Kidney (tissue), 14 donors: ENCODE results near the gene MTMR10. TPM values are rescaled to one million over a fixed set of nuclear protein-coding genes. Genes with fewer than 3 reads are reported as not detected.
A peak's percentile ranks its signal among the peaks of the same experiment; 100 is the strongest.

Experiments used
- DNase-seq, 5 donors: peaks; one replicate each; pipeline ENCODE4 v3.0.0-alpha.2; 2013 to 2020
- FAIRE-seq: peaks from 2 replicates; lab custom pipeline; 2012; peaks lifted over from hg19 to GRCh38; lab: Jason Lieb, UNC
- H3K27ac ChIP-seq, 2 donors: one replicate each; pipeline ENCODE4 v1.7.0; 2013; ENCODE audit warnings: low read depth in 2 of 2, low read length in 2 of 2, inconsistent platforms in 1 of 2
- H3K27me3 ChIP-seq: one replicate; pipeline ENCODE4 v1.7.1; 2013; ENCODE audit warnings: low read length, inconsistent platforms; ENCODE audit not compliant: control insufficient read depth, insufficient read depth
- H3K36me3 ChIP-seq, 3 donors: one replicate each; pipeline versions ENCODE4 v1.7.0 to v1.7.1; 2013; ENCODE audit warnings: low read length in 3 of 3, control low read depth in 1 of 3, inconsistent platforms in 1 of 3; ENCODE audit not compliant: insufficient read depth in 3 of 3, control insufficient read depth in 2 of 3
- H3K4me1 ChIP-seq, 3 donors: one replicate each; pipeline versions ENCODE4 v1.7.0 to v1.7.1; 2013; ENCODE audit warnings: low read length in 3 of 3, inconsistent platforms in 1 of 3, low read depth in 1 of 3; ENCODE audit not compliant: control insufficient read depth in 2 of 3, insufficient read depth in 2 of 3
- H3K4me3 ChIP-seq, 3 donors: one replicate each; pipeline versions ENCODE4 v1.7.0 to v1.8.1; 2013; ENCODE audit warnings: low read length in 3 of 3, control low read depth in 1 of 3, inconsistent platforms in 1 of 3
- H3K9ac ChIP-seq, 3 donors: one replicate each; pipeline versions ENCODE4 v1.7.0 to v1.7.1; 2013; ENCODE audit warnings: low read length in 3 of 3, control low read depth in 1 of 3, inconsistent platforms in 1 of 3
- H3K9me3 ChIP-seq, 3 donors: one replicate each; pipeline versions ENCODE4 v1.7.0 to v1.7.1; 2013; ENCODE audit warnings: low read length in 3 of 3, control low read depth in 1 of 3, inconsistent platforms in 1 of 3; ENCODE audit not compliant: control insufficient read depth in 2 of 3, insufficient read depth in 1 of 3
- CTCF ChIP-seq: IDR thresholded peaks from 3 replicates; pipeline ENCODE4 v1.5.1; 2012; ENCODE audit warnings: mild to moderate bottlenecking, moderate library complexity, borderline replicate concordance; ENCODE audit not compliant: insufficient read depth; ENCODE audit errors: extremely low read depth
- intact Hi-C: fragments of 100-400 bp; cut with DNase I; formaldehyde crosslinking; loops from one replicate; pipeline ENCODE4 v1.11.1; 2022
- polyA plus RNA-seq: library from polyadenylated mRNA; stranded (reverse); fragments of 350-450 nt; fragmentation: Illumina TruSeq; extraction: RNeasy Lipid Tissue Mini Kit (QIAGEN cat#74804); gene quantifications from one replicate; pipeline ENCODE4 v1.2.3, GENCODE V29; 2014; ENCODE audit warnings: low read depth, low replicate concordance; ENCODE audit not compliant: insufficient read depth
- total RNA-seq: library from RNA; stranded (reverse); fragmentation: NEBNext Ultra II Directional; extraction: Animal tissue kit (Norgen Biotek cat#: 25700); gene quantifications from one replicate; pipeline ENCODE4 v1.2.1, GENCODE V29; 2021
- donor health status: control.
- donor health status: control.
- donor health status: control.
- donor health status: control.
- donor health status: control.
- donor health status: DM: yes; HTN: yes; CAD: no.
- donor health status: Normal renal cell carcinoma (clear cell type).

MTMR10 gene
- total and polyA plus RNA-seq, 2 donors from 2014 or later: 26.2 to 70.4 TPM

DNA sequence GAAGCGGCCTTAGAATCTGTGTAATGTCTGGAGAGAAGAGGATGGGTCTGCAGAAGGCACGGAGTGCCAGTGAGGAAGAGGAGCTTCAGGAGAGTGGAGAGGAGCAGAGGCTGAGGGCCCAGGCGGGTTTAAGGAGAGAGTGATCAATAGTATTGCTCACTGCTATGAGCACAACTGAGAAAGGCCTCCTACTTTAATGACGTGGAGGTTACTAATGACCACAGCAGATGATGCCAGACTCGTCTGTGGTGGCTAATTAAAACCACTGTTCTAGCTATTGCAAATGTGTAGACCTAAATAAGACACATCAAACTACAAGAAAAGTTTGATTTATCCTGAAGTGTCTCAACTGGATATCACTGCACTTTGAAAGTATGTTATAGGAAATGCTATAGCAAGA, 33.2 kb downstream of the MTMR10 start:
- DNase-seq: no peak
- no peak for TF ChIP-seq CTCF
- Histone ChIP-seq H3K4me1 (peaks cover 0 to 6% (median 4%) of the 10 kb centered on the region in 3 donors), H3K27me3 (no peaks in the 10 kb centered on the region), H3K27ac (no peak overlapping the region), H3K36me3 (peaks cover 18 to 61% (median 30%) of the 10 kb centered on the region in 3 donors), H3K9ac (no peak overlapping the region), H3K4me3 (no peak overlapping the region), H3K9me3 (no peaks in the 10 kb centered on the region)
- intact Hi-C loops: no loop called here
- FAIRE-seq: no peak

DNA sequence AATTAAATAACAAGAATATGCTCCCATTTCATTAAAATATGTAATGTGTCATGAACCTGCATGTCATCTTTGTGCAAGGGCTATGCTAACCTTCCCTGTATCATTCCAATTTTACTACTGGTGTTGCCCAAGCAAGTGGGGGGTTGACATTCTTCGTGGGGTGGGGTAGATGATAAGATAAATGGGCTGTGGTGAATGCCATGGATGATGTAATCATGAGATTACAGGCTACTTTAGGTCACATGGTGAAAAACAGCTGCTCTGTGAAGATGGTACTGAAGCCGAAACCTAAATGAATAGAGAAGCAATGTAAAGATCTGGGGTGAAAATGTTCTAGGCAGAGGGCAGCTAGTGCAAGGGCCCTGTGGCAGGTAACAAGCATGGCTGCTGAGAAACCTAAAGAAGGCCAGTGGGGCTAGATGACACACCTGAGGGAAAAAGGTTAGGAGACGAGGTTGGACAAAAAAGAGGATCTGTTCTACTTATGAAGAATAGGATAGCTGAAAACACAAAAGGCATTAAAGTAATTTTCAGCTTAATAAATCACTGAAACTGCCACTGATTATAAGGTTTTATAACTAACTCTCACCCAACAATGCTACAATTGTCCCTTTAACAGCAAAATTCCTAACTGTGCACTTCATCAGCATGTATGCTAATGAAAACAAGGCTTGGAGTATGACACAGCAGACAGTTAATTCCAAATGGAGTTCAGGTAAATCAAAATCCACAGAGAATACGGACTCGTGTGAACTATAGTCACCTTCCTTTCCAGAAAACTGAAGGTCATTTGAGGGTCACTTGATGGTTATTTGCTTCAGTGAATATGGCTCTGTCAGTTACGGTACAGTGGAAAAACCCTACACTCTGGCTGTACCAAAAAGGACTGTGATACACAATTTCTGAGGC, 35.0 kb downstream of the MTMR10 start:
- no peak overlapping the region for H3K4me3 ChIP-seq
- no peaks in the 10 kb centered on the region for H3K9me3 ChIP-seq
- peaks cover 26 to 63% (median 37%) of the 10 kb centered on the region in 3 donors for H3K36me3 ChIP-seq
- peak in 2 of 5 donors; percentile 9 to 21 for DNase-seq
- H3K4me1 ChIP-seq: peaks cover 0 to 1% (median 0%) of the 10 kb centered on the region in 3 donors
- TF ChIP-seq CTCF: no peak
- FAIRE-seq: peak; percentile 41
- intact Hi-C loops: no loop called here
- H3K9ac ChIP-seq: no peak overlapping the region
- H3K27ac ChIP-seq: peak overlapping the region; percentile 23 to 33
- no peaks in the 10 kb centered on the region for H3K27me3 ChIP-seq

DNA sequence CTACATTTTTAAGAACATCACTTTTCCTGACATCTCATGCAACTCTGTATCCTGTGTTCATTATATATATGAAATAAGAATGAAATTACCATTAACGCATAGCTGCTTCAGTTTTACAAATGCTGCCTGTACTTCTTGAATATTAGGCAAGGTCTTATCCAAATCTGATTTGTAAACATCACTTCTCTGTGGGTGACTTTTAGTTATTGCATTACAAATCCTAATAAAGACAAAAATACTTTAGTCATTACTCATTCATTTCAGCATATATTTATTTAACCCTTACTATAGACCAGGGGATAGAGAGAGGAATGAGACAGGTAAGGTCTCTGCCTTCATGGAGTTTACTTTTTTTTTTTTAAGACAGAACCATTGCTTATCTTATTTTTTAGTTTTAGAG, 36.8 kb downstream of the MTMR10 start:
- Histone ChIP-seq H3K9me3 (no peaks in the 10 kb centered on the region), H3K4me3 (no peak overlapping the region), H3K9ac (no peak overlapping the region), H3K27ac (no peak overlapping the region), H3K27me3 (no peaks in the 10 kb centered on the region), H3K36me3 (peaks cover 24 to 72% (median 41%) of the 10 kb centered on the region in 3 donors), H3K4me1 (no peaks in the 10 kb centered on the region)
- DNase-seq: no peak
- no peak for TF ChIP-seq CTCF
- FAIRE-seq: no peak
- intact Hi-C loops: no loop called here
